Peyer's patch (tissue), 4 donors: Measurements from ENCODE around the gene FPR3.

ENCODE experiments used
- CTCF ChIP-seq, 6 experiments: fragments of 450-650 bp in 4 of 6; fragments of 200-600 bp in 2 of 6; sonication (generic) in 1 of 6; IDR thresholded peaks; one replicate each; pipeline ENCODE4 v1.5.1; 2017 to 2019; ENCODE audit warnings: antibody characterized with exemption in 6 of 6, mild to moderate bottlenecking in 3 of 6, moderate library complexity in 1 of 6
- POLR2A ChIP-seq, 2 donors: fragments of 450-650 bp; IDR thresholded peaks; one replicate each; pipeline ENCODE4 v1.5.1; 2017; ENCODE audit warnings: antibody characterized with exemption in 2 of 2, mild to moderate bottlenecking in 2 of 2, moderate library complexity in 2 of 2

- TF ChIP-seq CTCF (IDR thresholded peaks at IDR 0.05) (no peak), POLR2A (IDR thresholded peaks at IDR 0.05) (peak in 1 of 2 donors; percentile 33)
Measured at GRCh38 chr19:51796195-51796679, 1.3 kb downstream of the FPR3 start.
